Measurements from ENCODE around the gene APLN. TPM values are rescaled to one million over a fixed set of nuclear protein-coding genes. Genes with fewer than 3 reads are reported as not detected.
A peak's percentile ranks its signal among the peaks of the same experiment; 100 is the strongest.

Gene APLN
- total and polyA plus RNA-seq, 9 of the 15 experiments (the other 6 are each of a cell fraction or from before 2014, with no cell fraction given), result 0.04 to 0.06 TPM; not detected in 7

DNA sequence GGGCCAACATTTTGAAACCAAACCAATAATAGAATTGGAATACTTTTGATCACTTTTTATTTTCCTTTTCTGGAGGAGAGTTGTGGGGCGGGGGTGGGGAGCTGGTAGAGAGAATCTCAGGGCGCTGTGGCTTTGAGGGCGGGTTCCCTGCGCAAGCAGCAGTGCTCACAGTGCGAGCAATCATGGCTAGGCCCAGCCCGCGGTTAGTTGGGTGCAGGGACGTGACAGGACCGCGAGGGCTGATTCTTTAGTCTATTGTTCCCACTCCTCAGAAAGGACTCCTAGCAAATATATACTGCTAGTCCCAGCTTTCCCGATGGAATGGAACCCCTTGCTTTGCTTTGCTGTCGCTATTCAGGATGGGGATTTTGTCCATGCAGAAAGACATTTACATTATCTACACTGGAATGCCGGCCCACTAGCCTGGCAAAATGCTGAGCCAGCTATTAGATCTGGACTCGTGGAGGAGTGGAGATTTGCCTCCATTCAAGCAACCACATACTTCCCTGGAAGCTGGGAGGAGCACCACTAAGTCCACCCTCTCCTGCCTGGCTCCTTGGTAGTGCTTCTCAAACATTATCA lies 23.9 kb upstream of the APLN start:
- Histone ChIP-seq H3K4me3 (no peak overlapping the region), H3K4me1 (replicated peaks in 1 of 2; ENCODE audit: control insufficient read depth in 2 of 2, insufficient read depth in 2 of 2, low read length in 2 of 2) (peaks cover 0 to 12% of the 10 kb centered on the region in 2 experiments; a peak in 2 of 5 replicates), H3K9me3 (replicated peaks; ENCODE audit: control insufficient read depth, insufficient read depth, low read depth, low read length) (no peaks in the 10 kb centered on the region), H3K27ac (ENCODE audit: extremely low read depth, low read depth, low read length) (no peak overlapping the region), H4K20me1 (replicated peaks; ENCODE audit: control insufficient read depth, insufficient read depth, low read length) (no peaks in the 10 kb centered on the region), H3K9ac (ENCODE audit: insufficient read depth in 1 of 2, low read depth in 2 of 2, low read length in 2 of 2) (no peak overlapping the region), H3K79me2 (ENCODE audit: control insufficient read depth, insufficient read depth, low read length) (no peaks in the 10 kb centered on the region), H3K9me1 (ENCODE audit: control insufficient read depth, insufficient read depth, low read length) (no peaks in the 10 kb centered on the region), H3K27me3 (ENCODE audit: control insufficient read depth in 2 of 2, insufficient read depth in 2 of 2, low read length in 2 of 2) (peaks cover 4 to 16% of the 10 kb centered on the region in 2 experiments; a peak in 2 of 5 replicates), H3K4me2 (ENCODE audit: insufficient read depth, low read length) (no peak overlapping the region), H3K36me3 (ENCODE audit: control insufficient read depth, insufficient read depth, low read length) (no peaks in the 10 kb centered on the region), H2AFZ (ENCODE audit: low read depth, low read length) (no peak overlapping the region)
- no peak for DNase-seq (ENCODE audit: extremely low read depth in 1 of 4, low spot score in 3 of 4)
- in situ Hi-C loops (cut with MboI), result no loop called here
- no peak for ATAC-seq
- 6% methylated on average over 13 of the region's 14 CpGs for WGBS (ENCODE audit: insufficient coverage, low coverage, missing lambda C conversion rate)
- no TSS peak for BruUV-seq (replicated peaks)
- TF ChIP-seq, protein P1, sequence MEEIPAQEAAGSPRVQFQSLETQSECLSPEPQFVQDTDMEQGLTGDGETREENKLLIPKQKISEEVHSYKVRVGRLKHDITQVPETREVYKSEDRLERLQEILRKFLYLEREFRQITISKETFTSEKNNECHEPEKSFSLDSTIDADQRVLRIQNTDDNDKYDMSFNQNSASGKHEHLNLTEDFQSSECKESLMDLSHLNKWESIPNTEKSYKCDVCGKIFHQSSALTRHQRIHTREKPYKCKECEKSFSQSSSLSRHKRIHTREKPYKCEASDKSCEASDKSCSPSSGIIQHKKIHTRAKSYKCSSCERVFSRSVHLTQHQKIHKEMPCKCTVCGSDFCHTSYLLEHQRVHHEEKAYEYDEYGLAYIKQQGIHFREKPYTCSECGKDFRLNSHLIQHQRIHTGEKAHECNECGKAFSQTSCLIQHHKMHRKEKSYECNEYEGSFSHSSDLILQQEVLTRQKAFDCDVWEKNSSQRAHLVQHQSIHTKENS (CRISPR knock-in tag; IDR thresholded peaks at IDR 0.05), result no peak
- 0 out of 2 replicates have a peak, but pooled peaks have one; percentile 17 for TF ChIP-seq MAFF (IDR thresholded peaks at IDR 0.05; ENCODE audit: low read length)
- TF ChIP-seq ZNF316 (IDR thresholded peaks at IDR 0.05), result peak; percentile 57
- TF ChIP-seq MAFG (tag; conservative IDR thresholded peaks at IDR 0.05), result peak; percentile 19; the same call in 1 of the 2 replicates
- TF ChIP-seq SOX6 (IDR thresholded peaks at IDR 0.05), result no peak
- peak; percentile 41; the same call in 1 of the 2 replicates for TF ChIP-seq C11orf30 (IDR thresholded peaks at IDR 0.05; ENCODE audit: low read depth)
- intact Hi-C loops (cut with micrococcal nuclease), result no loop called here
- no peak for FAIRE-seq
- ChIA-PET CTCF (ENCODE audit: low intra/inter-chr PET ratio) (no interaction called here), POLR2A (interaction anchor here (0.6 to 0.8 kb wide), 2 partner anchors 31 to 242 kb away, joined by 3 read pairs; no protein-coding TSS in a partner anchor)
